Measurements from ENCODE around the gene ABCC10. TPM values are rescaled to one million over a fixed set of nuclear protein-coding genes. Genes with fewer than 3 reads are reported as not detected.
A peak's percentile ranks its signal among the peaks of the same experiment; 100 is the strongest.

The ABCC10 gene
- total RNA-seq, 1 experiment from 2014 or later = 25.9 TPM

GRCh38 chr6:43481591-43482236 lies 54.4 kb downstream of the ABCC10 start:
- H3K27ac Mint-ChIP-seq (ENCODE audit: low read depth, unreplicated experiment) = peak overlapping the region; percentile 85
- H3K36me3 Mint-ChIP-seq (ENCODE audit: insufficient read depth, unreplicated experiment) = peaks cover 46% of the 10 kb centered on the region
- intact Hi-C loops (cut with micrococcal nuclease) = loop anchor here (2.0 kb wide), 1 partner anchor 15 kb away; no protein-coding TSS in a partner anchor
- peak overlapping the region; percentile 54 for H3K4me3 Mint-ChIP-seq (ENCODE audit: unreplicated experiment)
- DNase-seq (ENCODE audit: unreplicated experiment) = peak; percentile 86
- ChIA-PET CTCF (interaction anchor here (1.0 to 4.2 kb wide), 3 partner anchors 14 to 25 kb away, joined by 8 to 36 read pairs (median 13); no protein-coding TSS in a partner anchor), POLR2A (interaction anchor here (1.0 to 11.7 kb wide), 4 partner anchors 13 to 54 kb away, joined by 3 to 209 read pairs (median 6); partner anchors contain the start of gene ABCC10)
- BruUV-seq (replicated peaks) = no TSS peak
- H3K27me3 Mint-ChIP-seq (ENCODE audit: insufficient read depth, unreplicated experiment) = no peaks in the 10 kb centered on the region
- TF ChIP-seq, protein P1, sequence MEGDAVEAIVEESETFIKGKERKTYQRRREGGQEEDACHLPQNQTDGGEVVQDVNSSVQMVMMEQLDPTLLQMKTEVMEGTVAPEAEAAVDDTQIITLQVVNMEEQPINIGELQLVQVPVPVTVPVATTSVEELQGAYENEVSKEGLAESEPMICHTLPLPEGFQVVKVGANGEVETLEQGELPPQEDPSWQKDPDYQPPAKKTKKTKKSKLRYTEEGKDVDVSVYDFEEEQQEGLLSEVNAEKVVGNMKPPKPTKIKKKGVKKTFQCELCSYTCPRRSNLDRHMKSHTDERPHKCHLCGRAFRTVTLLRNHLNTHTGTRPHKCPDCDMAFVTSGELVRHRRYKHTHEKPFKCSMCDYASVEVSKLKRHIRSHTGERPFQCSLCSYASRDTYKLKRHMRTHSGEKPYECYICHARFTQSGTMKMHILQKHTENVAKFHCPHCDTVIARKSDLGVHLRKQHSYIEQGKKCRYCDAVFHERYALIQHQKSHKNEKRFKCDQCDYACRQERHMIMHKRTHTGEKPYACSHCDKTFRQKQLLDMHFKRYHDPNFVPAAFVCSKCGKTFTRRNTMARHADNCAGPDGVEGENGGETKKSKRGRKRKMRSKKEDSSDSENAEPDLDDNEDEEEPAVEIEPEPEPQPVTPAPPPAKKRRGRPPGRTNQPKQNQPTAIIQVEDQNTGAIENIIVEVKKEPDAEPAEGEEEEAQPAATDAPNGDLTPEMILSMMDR (IDR thresholded peaks at IDR 0.05; ENCODE audit: unreplicated experiment) = no peak
- H3K4me1 Mint-ChIP-seq (ENCODE audit: insufficient read depth, unreplicated experiment) = peaks cover 27% of the 10 kb centered on the region
- H3K9me3 Mint-ChIP-seq (ENCODE audit: unreplicated experiment) = no peaks in the 10 kb centered on the region

- peaks cover 31% of the 10 kb centered on the region for H3K4me1 Mint-ChIP-seq (ENCODE audit: insufficient read depth, unreplicated experiment)
- POLR2A ChIA-PET = interaction anchor here (0.6 kb wide), 1 partner anchor 9 kb away, joined by 3 read pairs; no protein-coding TSS in a partner anchor
- H3K27me3 Mint-ChIP-seq (ENCODE audit: insufficient read depth, unreplicated experiment) = no peaks in the 10 kb centered on the region
- no peak overlapping the region for H3K4me3 Mint-ChIP-seq (ENCODE audit: unreplicated experiment)
- TF ChIP-seq, protein P1 (IDR thresholded peaks at IDR 0.05; ENCODE audit: unreplicated experiment) = no peak
- BruUV-seq (replicated peaks) = no TSS peak
- CTCF ChIA-PET = interaction anchor here (0.6 to 1.1 kb wide), 2 partner anchors 12 to 32 kb away, joined by 3 to 4 read pairs; partner anchors contain the start of gene TJAP1
- DNase-seq (ENCODE audit: unreplicated experiment) = no peak
- peak overlapping the region; percentile 39 for H3K27ac Mint-ChIP-seq (ENCODE audit: low read depth, unreplicated experiment)
- intact Hi-C loops (cut with micrococcal nuclease) = no loop called here
- no peaks in the 10 kb centered on the region for H3K9me3 Mint-ChIP-seq (ENCODE audit: unreplicated experiment)
- H3K36me3 Mint-ChIP-seq (ENCODE audit: insufficient read depth, unreplicated experiment) = peaks cover 25% of the 10 kb centered on the region
Observed at GRCh38 chr6:43488667-43489276, 61.4 kb downstream of the ABCC10 start.

GRCh38 chr6:43489277-43490072 lies 62.1 kb downstream of the ABCC10 start:
- intact Hi-C loops (cut with micrococcal nuclease) = no loop called here
- POLR2A ChIA-PET = interaction anchor here (0.6 to 3.6 kb wide), 3 partner anchors 8 to 27 kb away, joined by 3 to 10 read pairs (median 3); partner anchors contain the start of genes POLR1C and YIPF3
- Mint-ChIP-seq H3K4me1 (ENCODE audit: insufficient read depth, unreplicated experiment) (peaks cover 37% of the 10 kb centered on the region), H3K9me3 (ENCODE audit: unreplicated experiment) (no peaks in the 10 kb centered on the region), H3K27me3 (ENCODE audit: insufficient read depth, unreplicated experiment) (no peaks in the 10 kb centered on the region), H3K27ac (ENCODE audit: low read depth, unreplicated experiment) (peak overlapping the region; percentile 58), H3K4me3 (ENCODE audit: unreplicated experiment) (no peak overlapping the region), H3K36me3 (ENCODE audit: insufficient read depth, unreplicated experiment) (peaks cover 25% of the 10 kb centered on the region)
- no TSS peak for BruUV-seq (replicated peaks)
- CTCF ChIA-PET = interaction anchor here (0.6 to 1.1 kb wide), 4 partner anchors 13 to 598 kb away, joined by 3 to 5 read pairs (median 4); partner anchors contain the start of gene TJAP1
- TF ChIP-seq, protein P1 (IDR thresholded peaks at IDR 0.05; ENCODE audit: unreplicated experiment) = no peak
- DNase-seq (ENCODE audit: unreplicated experiment) = no peak

All from MCF 10A (cell line).